GM18951 (cell line): ENCODE measurements around the gene JMJD1C.
"Not testable (repeated sequence)": the region's sequence is repeated elsewhere in the genome, so short reads cannot be mapped to it uniquely, and the experiment has no call there.

Experiments used
- POLR2A ChIP-seq: IDR thresholded peaks from 4 replicates; pipeline ENCODE4 v1.6.1; 2011; ENCODE audit warnings: mild to moderate bottlenecking; ENCODE audit not compliant: insufficient read length, insufficient read depth; ENCODE audit errors: extremely low read depth
- in situ Hi-C: fragments of 300-500 bp; cut with MboI; formaldehyde crosslinking; loops from one replicate; pipeline ENCODE4 v1.12.0; 2022; ENCODE audit warnings: low sequenced_read_pairs, mixed read lengths, inconsistent platforms; ENCODE audit not compliant: unreplicated experiment

JMJD1C gene

DNA sequence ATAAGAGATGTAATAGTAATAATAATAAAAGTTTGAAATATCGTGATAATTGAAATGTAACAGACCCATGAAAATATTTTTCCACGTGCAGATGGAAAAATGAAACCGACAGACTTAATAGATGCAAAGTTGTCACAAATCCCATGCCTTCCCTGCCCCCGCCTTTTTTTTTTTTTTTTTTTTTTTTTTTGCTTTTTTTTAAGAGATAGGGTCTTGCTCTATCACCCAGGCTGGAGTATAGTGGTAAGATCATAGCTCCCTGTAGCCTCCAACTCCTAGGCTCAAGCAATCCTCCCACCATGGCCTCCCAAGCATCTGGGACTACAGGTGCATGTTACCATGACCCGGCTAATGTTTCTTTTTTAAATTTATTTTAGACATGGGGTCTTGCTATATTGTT, 80.5 kb downstream of the JMJD1C start:
- TF ChIP-seq POLR2A, result no peak
- in situ Hi-C loops, result no loop called here

DNA sequence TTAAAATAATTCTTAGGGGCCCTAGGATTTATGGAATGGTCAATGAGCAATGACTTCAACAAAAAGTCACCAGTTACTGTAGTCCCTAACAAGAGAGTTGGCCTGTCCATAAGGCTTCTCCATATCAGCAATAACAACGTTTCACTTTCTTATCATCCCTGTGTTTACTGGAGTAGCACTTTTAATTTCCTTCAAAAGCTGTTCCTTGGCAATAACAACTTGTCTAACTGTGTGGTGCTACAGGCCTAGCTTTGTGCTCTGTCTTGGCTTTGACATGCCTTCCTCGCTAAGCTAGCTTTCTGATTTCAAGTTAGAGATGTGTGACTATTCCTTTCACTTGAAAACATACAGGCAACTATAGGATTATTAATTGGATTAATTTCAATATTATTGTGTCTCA, 81.1 kb downstream of the JMJD1C start:
- TF ChIP-seq POLR2A, result no peak
- in situ Hi-C loops, result no loop called here

DNA sequence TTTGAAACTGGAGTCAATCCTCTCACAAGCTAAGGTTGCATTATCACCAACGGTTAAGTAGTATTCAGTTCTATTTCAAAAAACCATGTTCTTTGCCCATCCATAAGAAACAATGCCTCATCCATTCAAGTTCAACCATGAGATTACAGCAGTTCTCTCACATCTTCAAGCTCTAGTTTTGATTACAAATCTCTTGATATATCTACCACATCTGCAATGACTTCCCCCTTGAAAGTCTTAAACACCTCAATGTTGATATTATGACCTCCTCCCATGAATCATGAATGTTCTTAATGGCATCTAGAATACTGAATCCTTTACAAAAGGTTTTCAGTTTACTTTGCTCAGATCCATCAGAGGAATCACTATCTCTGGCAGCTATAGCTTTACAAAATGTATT, 81.8 kb downstream of the JMJD1C start:
- TF ChIP-seq POLR2A, result no peak
- in situ Hi-C loops, result no loop called here

DNA sequence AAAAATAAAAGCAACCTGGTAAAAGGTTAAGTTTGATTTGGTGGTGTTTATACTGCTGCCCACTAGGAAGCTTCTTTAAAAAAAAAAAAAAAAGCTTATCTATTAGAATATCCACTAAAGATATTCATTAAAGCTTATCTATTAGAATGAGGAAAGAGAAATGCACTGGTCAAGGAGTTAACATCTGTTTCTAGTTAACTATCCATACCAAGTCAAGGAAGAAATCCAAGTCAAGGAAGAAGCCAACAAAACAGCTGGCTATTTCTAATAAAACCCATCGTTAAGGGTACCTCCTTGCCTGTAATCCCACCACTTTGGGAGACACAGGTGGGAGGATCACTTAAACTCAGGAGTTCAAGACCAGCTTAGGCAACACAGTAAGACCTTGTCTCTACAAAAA, 82.6 kb downstream of the JMJD1C start:
- in situ Hi-C loops, result no loop called here

DNA sequence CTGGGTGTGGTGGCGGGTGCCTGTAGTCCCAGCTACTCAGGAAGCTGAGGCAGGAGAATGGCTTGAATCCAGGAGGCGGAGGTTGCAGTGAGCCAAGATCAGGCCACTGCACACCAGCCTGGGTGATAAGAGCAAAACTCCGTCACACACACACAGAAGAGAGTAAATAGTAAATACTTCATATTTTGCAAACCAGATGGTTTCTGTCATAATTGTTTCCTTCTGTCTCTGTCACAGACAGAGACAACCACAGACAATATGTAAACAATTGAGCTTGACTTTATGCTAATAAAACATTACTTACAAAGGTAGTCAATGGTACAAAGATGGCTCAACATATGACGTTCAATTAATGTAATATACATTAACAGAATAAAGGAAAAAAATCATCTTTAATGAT, 83.7 kb downstream of the JMJD1C start:
- no peak for TF ChIP-seq POLR2A
- in situ Hi-C loops, result no loop called here

More for the DNA sequence above, 82.6 kb downstream of the JMJD1C start:
- TF ChIP-seq POLR2A, result no peak

DNA sequence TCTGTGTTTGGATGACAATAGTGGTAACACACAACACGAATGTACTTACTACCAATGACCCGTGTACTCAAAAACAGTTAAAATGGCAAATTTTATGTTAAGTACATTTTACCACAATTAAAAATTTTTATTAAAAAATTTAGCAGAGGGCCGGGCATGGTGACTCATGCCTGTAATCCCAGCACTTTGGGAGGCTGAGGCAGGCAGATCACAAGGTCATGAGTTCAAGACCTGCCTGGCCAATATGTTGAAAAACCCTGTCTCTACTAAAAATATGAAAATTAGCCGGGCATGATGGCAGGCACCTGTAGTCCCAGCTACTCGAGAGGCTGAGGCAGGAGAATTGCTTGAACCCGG, 88.5 kb downstream of the JMJD1C start:
- in situ Hi-C loops, result not testable (repeated sequence)

DNA sequence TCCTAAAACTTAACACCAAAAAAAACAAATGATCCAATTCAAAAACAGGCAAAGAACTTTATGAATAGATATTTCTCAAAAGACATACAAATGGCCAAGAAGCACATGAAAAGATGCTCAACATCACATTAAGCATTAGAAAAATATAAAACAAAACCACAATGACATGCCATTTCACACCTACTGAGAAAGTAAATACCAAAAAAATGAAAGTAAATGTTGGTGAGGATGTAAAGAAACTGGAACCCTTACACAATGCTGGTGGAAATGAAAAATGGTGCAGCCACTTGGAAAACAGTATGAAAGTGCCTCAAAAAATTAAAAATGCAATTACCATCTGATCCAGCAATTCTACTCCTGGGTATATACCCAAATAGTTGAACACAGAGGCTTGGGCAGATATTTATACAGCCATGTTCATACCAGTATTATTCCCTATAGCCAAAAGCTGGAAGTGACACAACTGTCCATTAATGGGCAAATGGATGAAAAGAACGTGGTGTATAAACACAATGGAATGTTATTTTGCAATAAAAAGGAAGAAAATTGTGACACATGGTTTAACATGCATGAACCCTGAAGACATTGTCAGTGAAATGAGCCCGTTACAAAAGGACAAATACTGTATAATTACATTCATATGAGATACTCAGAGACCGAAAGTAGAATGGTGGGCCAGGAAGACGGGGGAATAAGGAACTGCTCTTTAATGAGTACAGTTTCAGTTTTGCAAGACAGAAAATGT, 89.0 kb downstream of the JMJD1C start:
- TF ChIP-seq POLR2A, result no peak
- in situ Hi-C loops, result no loop called here

DNA sequence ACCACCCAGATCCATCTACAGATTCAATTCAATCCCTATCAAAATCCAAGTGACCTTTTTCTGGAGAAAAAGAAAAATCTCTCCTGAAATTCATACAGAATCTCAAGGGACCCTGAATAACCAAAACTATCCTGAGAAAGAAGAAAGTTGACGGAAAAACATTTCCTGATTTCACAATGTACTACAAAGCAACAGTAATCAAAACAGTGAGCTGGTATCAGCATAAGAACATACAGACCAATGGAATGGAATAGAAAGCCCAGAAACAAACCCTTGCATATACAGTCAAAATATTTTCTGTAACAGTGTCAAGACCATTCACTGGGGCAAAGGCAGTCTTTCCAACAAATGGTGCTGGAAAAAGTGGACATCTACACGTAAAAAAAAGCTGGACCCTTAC, 89.9 kb downstream of the JMJD1C start:
- in situ Hi-C loops, result no loop called here
- TF ChIP-seq POLR2A, result no peak

DNA sequence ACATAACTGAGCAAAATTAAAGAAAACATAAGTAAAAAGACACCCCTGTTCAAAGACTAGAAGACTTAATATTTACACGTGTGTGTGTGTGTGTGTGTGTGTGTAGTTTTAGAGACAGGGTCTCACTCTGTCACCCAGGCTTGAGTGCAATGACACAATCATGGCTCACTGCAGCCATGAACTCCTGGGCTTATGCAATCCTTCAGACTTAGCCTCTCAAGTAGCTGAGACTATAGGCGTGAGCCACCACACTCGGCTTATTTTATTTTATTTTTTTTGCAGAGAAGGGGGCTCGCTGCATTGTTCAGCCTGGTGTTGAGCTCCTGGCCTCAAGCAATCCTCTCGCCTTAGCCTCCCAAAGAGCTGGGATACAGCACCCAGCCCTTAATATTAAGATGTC, 90.3 kb downstream of the JMJD1C start:
- in situ Hi-C loops, result no loop called here
- no peak for TF ChIP-seq POLR2A

DNA sequence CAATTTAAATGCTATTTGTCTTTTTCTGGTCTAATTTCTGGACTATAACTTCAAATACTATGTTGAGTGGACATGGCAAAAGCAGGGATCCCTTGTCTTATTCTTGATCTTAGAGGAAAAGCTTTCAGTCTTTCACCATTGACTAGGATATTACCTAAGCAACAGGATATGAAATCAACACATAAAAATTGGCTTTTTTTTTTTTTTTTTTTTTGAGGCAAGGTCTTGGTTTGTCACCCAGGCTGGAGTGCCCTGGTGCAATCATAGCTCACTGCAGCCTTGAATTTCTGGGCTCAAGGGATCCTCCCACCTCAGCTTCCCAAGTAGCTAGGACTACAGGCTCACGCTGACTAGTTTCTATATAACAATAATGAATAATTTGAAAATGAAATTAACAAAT, 90.8 kb downstream of the JMJD1C start:
- in situ Hi-C loops, result no loop called here

DNA sequence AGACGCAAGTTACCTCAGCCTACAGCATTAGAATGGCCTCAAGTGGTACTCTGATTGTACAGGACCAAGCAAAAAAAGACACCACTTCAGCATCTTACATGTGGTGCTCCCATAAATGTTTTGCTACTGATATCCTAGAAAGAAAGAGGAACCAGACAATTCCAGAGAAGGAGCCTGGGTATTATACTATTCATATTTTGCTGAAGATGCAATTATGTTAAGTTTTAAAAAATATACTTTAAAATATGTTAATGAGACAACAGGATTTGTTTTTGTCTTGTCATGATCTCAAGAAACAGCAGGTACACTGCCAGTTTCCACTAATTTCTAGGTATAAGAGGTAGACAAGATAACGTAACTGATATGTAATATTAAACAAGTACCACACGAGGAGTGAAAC, 92.6 kb downstream of the JMJD1C start:
- no peak for TF ChIP-seq POLR2A
- in situ Hi-C loops, result no loop called here

More for the DNA sequence above, 90.8 kb downstream of the JMJD1C start:
- TF ChIP-seq POLR2A, result no peak

DNA sequence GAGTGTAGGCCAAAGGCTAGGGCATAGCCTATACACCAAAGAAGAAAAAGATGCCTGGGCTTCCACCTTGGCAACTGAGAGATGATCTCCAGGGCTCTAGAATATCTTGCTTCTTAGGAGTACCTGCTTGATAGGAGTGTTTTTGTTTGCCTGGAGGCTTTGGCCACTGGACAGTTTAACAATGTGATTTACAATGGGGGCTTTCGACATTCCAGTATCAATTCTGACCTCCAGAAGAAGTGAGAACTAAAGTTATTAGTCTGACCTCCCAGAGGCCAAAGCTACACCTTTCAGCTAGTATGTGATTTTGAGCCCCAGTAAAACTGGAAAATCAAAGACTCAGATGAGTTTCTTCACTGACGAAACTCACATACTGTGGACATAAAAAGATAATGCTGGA, 96.1 kb downstream of the JMJD1C start:
- in situ Hi-C loops, result no loop called here
- no peak for TF ChIP-seq POLR2A

DNA sequence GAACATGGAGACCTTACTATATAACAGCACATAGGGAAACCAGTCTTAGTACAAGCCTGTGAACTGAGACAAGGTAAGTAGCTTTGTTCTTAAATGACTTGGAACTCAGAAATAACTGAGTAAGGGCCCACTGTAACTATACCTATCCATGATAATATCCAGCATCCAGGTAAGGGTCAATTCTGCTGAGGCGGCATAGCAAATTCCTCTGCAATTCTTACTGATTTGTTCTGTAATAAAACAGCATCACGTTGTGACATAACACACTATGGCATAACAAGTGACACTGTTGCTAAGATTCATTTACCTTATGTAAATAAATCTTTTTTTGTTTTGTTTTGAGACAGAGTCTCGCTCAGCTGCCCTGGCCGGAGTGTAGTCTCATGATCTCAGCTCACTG, 97.4 kb downstream of the JMJD1C start:
- no peak for TF ChIP-seq POLR2A

DNA sequence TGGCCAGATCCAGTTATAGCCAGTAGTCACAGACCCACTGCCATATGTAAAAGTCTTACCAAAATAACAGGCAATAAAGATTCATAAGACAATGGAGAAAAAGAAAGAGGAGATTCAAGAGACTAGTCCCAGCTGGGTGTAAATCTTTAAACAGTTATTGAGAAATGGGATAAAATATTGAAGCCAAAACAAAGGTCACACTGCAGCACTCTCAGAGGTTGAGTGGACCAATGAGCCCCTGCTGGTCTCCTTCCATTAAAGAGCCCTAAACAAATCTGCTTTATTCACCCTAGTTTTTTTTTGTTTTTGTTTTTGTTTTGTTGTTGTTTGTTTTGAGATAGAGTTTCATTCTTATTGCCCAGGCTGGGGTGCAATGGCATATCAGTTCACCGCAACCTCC, 98.8 kb downstream of the JMJD1C start:
- in situ Hi-C loops, result no loop called here
- TF ChIP-seq POLR2A, result no peak

More for the DNA sequence above, 97.4 kb downstream of the JMJD1C start:
- in situ Hi-C loops, result no loop called here
